ENCODE data around the gene ADD2.
A peak's percentile ranks its signal among the peaks of the same experiment; 100 is the strongest.

The ADD2 gene

GRCh38 chr2:70698847-70699246, 69.2 kb downstream of the ADD2 start:
- 0 out of 2 replicates have a peak, but pooled peaks have one; percentile 21 for TF ChIP-seq GATA3 (IDR thresholded peaks at IDR 0.05; ENCODE audit: low read depth, low read length)
- TF ChIP-seq GATA2 (IDR thresholded peaks at IDR 0.05; ENCODE audit: low read depth, low read length): no peak; the same call in 1 of the 2 replicates

- TF ChIP-seq GATA2 (IDR thresholded peaks at IDR 0.05; ENCODE audit: low read depth, low read length): no peak
- TF ChIP-seq GATA3 (IDR thresholded peaks at IDR 0.05; ENCODE audit: low read depth, low read length): no peak
Observed at GRCh38 chr2:70697603-70698383, 70.2 kb downstream of the ADD2 start.

- TF ChIP-seq GATA2 (IDR thresholded peaks at IDR 0.05; ENCODE audit: low read depth, low read length) (no peak), GATA3 (IDR thresholded peaks at IDR 0.05; ENCODE audit: low read depth, low read length) (no peak)
Observed at GRCh38 chr2:70696142-70696541, 71.9 kb downstream of the ADD2 start.

GRCh38 chr2:70692256-70692655, 75.7 kb downstream of the ADD2 start:
- no peak for TF ChIP-seq GATA2 (IDR thresholded peaks at IDR 0.05; ENCODE audit: low read depth, low read length)
- TF ChIP-seq GATA3 (IDR thresholded peaks at IDR 0.05; ENCODE audit: low read depth, low read length): no peak

GRCh38 chr2:70691497-70692140, 76.4 kb downstream of the ADD2 start:
- TF ChIP-seq GATA2 (IDR thresholded peaks at IDR 0.05; ENCODE audit: low read depth, low read length): no peak
- TF ChIP-seq GATA3 (IDR thresholded peaks at IDR 0.05; ENCODE audit: low read depth, low read length): no peak

- TF ChIP-seq GATA3 (IDR thresholded peaks at IDR 0.05; ENCODE audit: low read depth, low read length) (no peak), GATA2 (IDR thresholded peaks at IDR 0.05; ENCODE audit: low read depth, low read length) (no peak)
Observed at GRCh38 chr2:70690846-70691245, 77.2 kb downstream of the ADD2 start.

GRCh38 chr2:70688427-70688826, 79.6 kb downstream of the ADD2 start:
- TF ChIP-seq GATA2 (IDR thresholded peaks at IDR 0.05; ENCODE audit: low read depth, low read length) (no peak), GATA3 (IDR thresholded peaks at IDR 0.05; ENCODE audit: low read depth, low read length) (no peak)

- no peak for TF ChIP-seq GATA2 (IDR thresholded peaks at IDR 0.05; ENCODE audit: low read depth, low read length)
- no peak for TF ChIP-seq GATA3 (IDR thresholded peaks at IDR 0.05; ENCODE audit: low read depth, low read length)
Observed at GRCh38 chr2:70687461-70687795, 80.6 kb downstream of the ADD2 start.

- TF ChIP-seq GATA3 (IDR thresholded peaks at IDR 0.05; ENCODE audit: low read depth, low read length) (no peak), GATA2 (IDR thresholded peaks at IDR 0.05; ENCODE audit: low read depth, low read length) (no peak)
Observed at GRCh38 chr2:70686577-70687460, 81.2 kb downstream of the ADD2 start.

- no peak for TF ChIP-seq GATA3 (IDR thresholded peaks at IDR 0.05; ENCODE audit: low read depth, low read length)
- TF ChIP-seq GATA2 (IDR thresholded peaks at IDR 0.05; ENCODE audit: low read depth, low read length): no peak
Observed at GRCh38 chr2:70685771-70686171, 82.2 kb downstream of the ADD2 start.

- no peak for TF ChIP-seq GATA3 (IDR thresholded peaks at IDR 0.05; ENCODE audit: low read depth, low read length)
- no peak for TF ChIP-seq GATA2 (IDR thresholded peaks at IDR 0.05; ENCODE audit: low read depth, low read length)
Observed at GRCh38 chr2:70684846-70685622, 83.0 kb downstream of the ADD2 start.

GRCh38 chr2:70683455-70683854, 84.5 kb downstream of the ADD2 start:
- TF ChIP-seq GATA3 (IDR thresholded peaks at IDR 0.05; ENCODE audit: low read depth, low read length) (no peak), GATA2 (IDR thresholded peaks at IDR 0.05; ENCODE audit: low read depth, low read length) (no peak)

GRCh38 chr2:70680735-70681134, 87.3 kb downstream of the ADD2 start:
- TF ChIP-seq GATA3 (IDR thresholded peaks at IDR 0.05; ENCODE audit: low read depth, low read length) (no peak), GATA2 (IDR thresholded peaks at IDR 0.05; ENCODE audit: low read depth, low read length) (no peak)
